Myocyte (in vitro differentiated cells): Measurements from ENCODE around the gene UNC13B. TPM values are rescaled to one million over a fixed set of nuclear protein-coding genes. Genes with fewer than 3 reads are reported as not detected.
"Not testable (repeated sequence)": the region's sequence is repeated elsewhere in the genome, so short reads cannot be mapped to it uniquely, and the experiment has no call there.

Experiments
- DNase-seq: peaks from one replicate; pipeline ENCODE4 v3.0.0-alpha.2; 2012; ENCODE audit warnings: low read depth
- total RNA-seq: library from RNA; depleted of rRNA; stranded (reverse); fragments of >200 nt; gene quantifications from 2 replicates; pipeline ENCODE4 v1.2.3, GENCODE V29; 2014

The UNC13B gene
- total RNA-seq, 1 donor from 2014 or later: 22.9 TPM

DNA sequence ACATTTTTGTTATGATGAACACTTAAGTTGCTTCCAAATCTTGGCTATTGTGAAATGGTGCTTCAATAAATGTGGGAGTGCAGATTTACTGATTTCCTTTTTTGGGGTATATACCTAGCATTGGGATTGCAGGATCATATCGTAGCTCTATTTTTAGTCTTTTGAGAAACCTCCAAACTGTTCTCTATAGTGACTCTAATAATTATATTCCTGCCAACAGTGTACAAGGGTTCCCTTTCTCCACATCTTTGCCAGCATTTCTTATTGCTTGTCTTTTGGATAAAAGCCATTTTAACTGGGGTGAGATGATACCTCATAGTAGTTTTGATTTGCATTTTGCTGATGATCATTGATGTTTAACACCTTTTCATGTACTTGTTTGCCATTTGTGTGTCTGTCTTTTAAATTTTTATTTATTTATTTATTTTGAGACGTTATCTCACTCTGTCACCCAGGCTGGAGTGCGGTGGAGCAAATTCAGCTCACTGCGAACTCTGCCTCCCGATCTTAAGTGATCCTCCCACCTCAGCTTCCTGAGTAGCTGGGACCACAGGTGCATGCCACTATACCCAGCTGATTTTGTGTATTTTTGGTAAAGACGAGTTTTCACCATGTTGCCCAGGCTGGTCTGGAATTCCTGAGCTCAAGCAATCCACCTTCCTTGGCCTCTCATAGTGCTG lies 59.0 kb downstream of the UNC13B start:
- DNase-seq: no peak

GRCh38 chr9:35225677-35226076 lies 63.9 kb downstream of the UNC13B start:
- no peak for DNase-seq

- no peak for DNase-seq
Observed at GRCh38 chr9:35226651-35227050, 64.8 kb downstream of the UNC13B start.

DNA sequence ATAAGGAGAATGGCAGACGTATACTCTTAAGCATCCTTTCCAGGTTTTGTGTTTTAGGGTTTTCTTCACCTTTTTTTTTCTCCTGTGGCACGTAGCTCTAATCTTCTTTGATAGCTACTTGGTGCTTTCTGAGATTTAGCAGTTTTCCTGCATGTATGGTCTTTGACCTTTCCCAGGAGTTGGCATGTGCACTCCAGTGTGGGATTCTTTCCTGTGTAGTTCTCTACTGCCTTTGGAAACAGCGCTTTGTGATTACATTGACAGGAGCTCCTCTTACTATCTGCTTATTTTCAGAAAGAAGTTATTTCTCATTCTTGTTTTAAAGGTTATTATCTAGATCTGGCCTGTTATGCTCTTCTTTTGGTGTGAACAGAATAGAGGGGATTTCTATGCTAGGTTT lies 65.5 kb downstream of the UNC13B start:
- DNase-seq: no peak

- no peak for DNase-seq
Observed at GRCh38 chr9:35229066-35229778, 67.4 kb downstream of the UNC13B start.

DNA sequence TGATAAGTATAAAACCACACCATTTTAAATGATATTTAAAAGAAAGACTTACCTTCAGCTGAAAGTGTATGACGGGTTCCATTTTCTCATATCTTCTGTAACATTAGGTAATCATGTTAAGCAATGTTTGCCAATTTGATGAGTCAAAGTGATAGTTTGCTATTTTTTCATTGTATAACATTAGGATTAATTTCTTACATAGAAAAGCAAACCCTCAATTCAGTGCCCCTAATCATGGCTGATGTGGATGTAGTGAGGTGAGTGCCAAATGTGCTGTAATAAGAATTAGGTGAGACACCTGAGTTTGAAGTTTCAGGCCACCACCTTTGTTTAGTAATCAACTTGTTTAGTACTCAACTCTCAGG lies 68.0 kb downstream of the UNC13B start:
- no peak for DNase-seq

DNA sequence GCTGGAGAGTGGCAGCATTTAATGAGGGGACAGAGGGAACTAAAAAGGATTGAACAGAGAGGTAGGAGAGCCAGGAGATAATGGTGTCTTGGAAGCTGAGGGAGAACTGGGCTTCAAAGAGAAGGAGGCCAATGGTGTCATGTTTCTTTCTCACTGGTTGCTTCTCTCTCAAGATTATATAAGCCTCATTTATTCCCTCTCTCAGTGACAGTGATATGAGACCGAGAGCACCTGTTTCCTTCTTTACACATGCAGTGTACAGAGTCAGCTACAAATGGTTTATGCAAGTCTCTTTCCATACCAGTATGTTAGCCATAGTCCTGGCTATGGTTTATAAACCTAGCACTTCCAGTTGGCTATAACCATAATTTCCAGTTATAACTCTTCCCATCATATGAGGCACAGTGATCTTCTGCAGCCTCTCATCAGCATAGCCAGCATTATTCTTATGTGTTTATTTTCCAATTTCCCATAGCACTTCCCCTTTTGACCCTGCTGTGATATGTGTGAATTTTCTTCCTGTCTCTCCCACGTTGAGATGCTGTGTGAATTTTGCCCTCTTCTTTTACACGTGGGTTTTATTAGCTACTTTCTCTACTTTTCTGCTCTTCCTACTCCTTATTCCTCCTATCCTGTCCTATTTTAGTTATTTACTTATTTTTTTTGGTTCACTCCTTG lies 71.2 kb downstream of the UNC13B start:
- DNase-seq: peak; percentile 57

- DNase-seq: no peak
Observed at GRCh38 chr9:35236692-35237091, 74.9 kb downstream of the UNC13B start.

- no peak for DNase-seq
Observed at GRCh38 chr9:35237311-35237710, 75.5 kb downstream of the UNC13B start.

GRCh38 chr9:35245945-35246344 lies 84.1 kb downstream of the UNC13B start:
- not testable (repeated sequence) for DNase-seq

- no peak for DNase-seq
Observed at GRCh38 chr9:35253075-35253474, 91.3 kb downstream of the UNC13B start.

DNA sequence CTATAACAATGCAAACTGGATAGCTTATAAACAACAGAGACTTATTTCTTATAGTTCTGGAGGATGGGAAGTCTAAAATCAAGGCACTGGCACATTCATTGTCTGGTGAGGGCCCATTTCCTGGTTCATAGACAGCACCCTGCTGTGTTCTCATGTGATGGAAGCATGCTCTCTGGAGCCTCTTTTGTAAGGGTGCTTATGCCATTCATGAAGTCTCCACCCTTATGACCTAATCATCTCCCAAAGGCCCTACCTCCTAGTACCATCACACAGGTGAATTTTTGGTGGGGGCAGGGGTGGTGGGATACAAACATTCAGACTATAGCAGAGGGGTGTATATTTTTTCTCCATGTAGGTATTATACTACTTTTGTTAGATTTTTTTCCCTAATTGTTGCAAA lies 92.4 kb downstream of the UNC13B start:
- DNase-seq: no peak

DNA sequence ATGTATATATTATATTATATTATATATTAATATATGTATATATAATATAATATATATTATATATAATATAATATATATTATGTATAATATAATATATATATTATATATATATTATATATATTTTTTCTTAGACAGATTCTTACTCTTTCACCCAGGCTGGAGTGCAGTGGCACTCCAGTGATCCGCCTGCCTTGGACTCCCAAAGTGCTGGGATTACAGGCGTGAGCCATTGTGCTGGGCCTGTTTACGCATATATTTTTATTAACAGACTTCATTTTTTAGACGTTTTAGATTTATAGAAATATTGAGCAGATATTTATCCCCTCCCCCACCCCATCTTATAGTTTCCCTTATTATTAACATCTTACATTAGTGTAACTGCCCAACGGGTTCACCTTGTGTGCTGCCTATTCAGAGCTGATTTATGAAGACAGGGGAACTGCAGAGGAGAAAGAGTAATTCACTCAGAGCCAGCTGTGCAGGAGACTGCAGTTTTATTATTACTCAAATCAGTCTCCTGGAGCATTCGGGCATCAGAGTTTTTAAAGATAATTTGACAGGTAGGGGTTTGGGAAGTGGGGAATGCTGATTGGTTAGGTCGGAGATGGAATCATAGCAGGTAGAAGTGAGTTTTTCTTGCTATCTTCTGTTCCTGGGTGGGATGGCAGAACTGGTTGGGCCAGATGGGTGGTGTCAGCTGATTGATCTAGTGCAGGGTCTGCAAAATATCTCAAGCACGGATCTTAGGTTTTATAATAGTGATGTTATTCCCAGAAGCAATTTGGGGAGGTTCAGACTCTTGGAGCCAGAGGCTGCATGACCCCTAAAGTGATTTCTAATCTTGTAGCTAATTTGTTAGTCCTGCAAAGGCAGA lies 93.4 kb downstream of the UNC13B start:
- DNase-seq: no peak

DNA sequence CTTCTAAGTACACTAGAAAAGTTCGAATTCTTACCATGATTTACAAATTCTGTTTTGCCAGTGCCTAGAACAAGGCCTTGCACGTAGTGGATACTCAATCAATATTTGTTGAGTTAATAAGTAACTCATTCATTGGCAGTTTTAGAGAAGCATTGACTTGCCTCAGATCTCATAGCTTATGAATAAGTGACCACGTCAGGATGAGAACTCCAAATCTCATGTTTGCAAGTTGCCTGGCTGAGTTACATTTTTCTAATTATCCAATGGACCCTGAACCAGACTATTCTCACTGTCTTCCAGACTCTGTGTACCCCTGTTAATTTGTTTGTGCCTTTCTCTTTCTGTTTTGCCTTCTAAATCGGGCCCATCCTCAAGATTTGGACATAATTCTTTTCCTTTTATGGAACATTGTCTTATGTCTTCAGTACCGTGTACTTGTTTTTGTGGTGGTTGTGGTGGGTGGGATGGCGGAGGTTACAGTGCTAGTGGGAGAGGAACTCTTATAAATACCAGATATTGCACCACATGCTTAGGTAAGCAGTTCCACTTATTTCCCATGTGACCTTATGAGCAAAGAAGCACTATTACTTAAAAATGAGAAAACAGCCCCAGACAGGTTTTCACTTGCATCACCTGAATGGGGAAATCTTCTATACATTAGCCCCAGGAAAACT lies 96.3 kb downstream of the UNC13B start:
- DNase-seq: no peak

- peak; percentile 92 for DNase-seq
Observed at GRCh38 chr9:35258660-35259474, 97.1 kb downstream of the UNC13B start.

DNA sequence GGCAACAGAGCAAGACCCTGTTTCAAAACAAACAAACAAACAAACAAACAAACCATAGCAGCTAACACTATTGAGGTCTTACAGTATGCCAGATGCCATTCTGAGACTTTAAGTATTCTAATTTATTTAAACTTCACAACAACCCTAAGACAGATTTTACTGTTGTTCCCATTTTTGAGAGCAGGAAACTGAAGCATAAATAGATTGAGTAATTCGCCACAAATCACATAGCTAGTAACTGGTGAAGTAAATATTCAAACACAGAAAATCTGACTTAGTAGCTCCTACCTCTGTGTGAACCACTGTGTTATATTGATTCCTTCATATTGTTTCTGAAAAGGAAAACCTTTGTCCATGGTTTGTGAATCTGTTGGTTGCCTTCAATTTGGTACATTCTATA lies 98.4 kb downstream of the UNC13B start:
- DNase-seq: no peak

- no peak for DNase-seq
Observed at GRCh38 chr9:35262064-35262463, 100.3 kb downstream of the UNC13B start.

- no peak for DNase-seq
Observed at GRCh38 chr9:35267710-35268109, 105.9 kb downstream of the UNC13B start.

DNA sequence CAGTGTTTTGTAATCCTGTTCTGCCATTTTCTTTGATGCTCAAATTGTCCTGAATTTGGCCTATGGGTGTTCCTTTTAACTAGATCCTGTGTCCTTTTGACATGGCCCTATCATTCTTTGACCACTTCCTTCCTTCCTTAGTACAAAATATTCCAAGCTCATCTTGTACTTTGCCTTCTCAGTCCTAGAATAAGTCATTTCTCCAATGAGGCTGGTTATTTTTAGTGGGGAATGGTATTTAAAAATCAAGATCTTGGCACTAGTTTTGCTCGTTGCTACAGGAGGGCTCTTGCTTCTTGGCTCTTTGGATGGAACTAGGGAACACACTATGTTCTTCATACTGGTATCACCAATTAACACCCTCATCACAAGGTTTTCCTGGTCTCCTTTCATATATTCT lies 108.1 kb downstream of the UNC13B start:
- no peak for DNase-seq

- DNase-seq: no peak
Observed at GRCh38 chr9:35271637-35272036, 109.8 kb downstream of the UNC13B start.
